HS-27A (cell line): Measurements from ENCODE around the gene P4HTM.

Experiments
- DNase-seq: peaks from one replicate; pipeline ENCODE4 v3.0.0-alpha.2; 2012; ENCODE audit warnings: low read depth, missing footprints

Gene P4HTM

DNA sequence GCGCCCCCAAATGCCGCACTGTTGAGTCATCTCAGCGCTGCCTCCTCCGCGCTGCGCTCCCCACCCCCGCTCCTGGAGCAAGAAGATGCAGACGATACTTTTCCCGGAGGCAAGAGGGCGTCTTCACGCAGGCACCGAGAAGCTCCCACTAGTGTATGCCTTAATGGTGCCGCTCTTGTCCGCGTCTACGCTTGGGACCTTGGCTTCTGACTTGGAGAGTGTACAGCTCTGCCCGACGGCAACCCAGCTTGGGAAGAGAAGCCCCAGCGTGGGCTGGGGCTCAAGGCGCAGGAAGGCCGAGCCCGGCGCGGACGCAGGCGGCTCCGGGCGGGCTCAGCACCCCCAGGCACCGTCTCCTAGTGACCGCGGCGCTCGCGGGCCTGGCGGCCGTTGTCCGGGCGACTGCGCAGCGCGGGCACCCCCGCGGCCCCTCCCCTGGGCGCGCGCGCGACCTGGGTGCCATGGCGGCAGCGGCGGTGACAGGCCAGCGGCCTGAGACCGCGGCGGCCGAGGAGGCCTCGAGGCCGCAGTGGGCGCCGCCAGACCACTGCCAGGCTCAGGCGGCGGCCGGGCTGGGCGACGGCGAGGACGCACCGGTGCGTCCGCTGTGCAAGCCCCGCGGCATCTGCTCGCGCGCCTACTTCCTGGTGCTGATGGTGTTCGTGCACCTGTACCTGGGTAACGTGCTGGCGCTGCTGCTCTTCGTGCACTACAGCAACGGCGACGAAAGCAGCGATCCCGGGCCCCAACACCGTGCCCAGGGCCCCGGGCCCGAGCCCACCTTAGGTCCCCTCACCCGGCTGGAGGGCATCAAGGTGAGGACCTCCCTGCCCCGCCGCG, at the start of gene P4HTM:
Gene P4HTM (plus strand): TSS at position 446 of the 840 bp plus-strand sequence. CDS start 16 bp downstream, at position 462.
- peak; percentile 96 for DNase-seq

DNA sequence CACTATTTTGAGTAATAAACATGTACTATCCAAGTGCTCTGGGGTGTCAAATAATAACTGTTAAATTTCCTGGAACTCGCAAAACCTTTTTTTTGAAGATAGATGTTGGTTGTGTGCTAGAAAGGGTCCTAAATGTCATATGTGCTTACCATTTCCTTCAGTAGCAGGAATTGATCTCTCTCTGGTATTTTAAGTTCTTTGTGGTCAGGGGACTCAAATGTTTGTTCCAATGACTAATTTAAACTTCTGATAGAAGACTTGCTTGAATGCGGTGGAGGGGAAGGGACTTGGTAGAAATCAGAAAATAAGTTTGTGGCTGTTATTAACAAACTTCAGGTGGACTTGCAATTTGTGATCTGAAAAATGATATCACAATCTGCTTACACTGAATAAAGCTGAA, 44.6 kb upstream of the P4HTM start:
- DNase-seq, result no peak

GRCh38 chr3:48945891-48946549, 44.0 kb upstream of the P4HTM start:
- no peak for DNase-seq

GRCh38 chr3:48949376-48949717, 40.7 kb upstream of the P4HTM start:
- DNase-seq, result no peak

DNA sequence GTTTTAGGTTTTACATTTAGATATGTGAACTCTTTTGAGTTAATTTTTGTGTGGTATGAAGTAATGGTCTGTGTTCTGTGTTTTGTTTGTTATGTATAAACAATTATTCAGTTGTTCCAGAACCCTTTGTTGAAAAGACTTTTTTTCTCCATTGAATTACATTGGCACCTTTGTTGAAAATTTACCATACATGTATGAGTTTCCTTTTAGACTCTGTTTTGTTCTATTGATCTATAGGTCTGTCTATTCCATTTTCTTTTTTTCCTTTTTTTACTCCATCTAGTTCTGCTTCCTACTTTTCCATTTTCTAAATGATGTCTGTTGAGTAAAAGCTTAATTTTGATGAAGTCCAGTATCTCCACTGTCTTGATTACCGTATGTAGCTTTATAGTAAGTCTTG, 40.0 kb upstream of the P4HTM start:
- no peak for DNase-seq

DNA sequence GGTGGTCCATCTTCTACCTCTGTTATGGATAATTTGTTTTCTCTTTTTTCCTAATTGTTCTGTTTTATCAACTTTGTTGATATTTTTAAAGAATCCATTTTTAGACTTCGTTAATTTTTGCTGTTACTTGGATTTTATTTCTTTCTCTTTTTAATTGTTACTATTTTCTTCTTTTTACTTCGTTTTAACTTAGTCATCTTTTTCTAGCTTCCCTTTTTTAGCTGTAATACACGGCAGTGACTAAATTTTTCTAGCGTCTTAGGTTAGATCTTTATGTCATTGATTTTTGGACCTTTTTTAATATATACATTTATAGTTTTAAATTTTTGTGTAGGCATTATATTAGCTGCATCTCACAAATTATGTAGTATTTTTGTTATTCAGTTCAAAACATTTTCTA, 38.3 kb upstream of the P4HTM start:
- DNase-seq, result no peak

DNA sequence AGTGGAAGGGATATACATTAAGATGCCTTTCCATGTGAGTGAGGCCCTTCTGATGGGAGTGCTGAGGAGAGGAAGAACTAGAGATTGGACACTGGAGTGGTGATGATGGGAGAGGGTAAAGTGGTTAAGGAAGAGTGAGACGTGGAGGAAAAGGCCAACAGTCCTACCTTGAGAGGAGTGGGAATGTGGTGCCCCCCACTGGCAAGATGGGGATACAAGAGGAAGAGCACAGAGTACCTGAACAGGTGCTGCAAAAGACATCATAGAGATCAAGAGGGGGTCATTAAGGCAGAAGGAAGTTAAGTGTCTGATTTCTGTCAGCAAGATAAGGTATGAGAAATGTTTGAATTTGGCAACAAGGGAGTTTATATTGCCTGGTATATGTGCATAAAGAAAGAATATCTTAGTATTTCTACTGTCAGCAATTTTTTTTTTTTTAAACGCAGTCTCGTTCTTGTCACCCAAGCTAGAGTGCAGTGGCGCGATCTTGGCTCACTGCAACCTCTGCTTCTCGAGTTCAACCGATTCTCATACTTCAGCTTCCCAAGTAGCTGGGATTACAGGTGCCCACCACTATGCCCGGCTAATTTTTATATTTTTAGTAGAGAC, 37.4 kb upstream of the P4HTM start:
- DNase-seq, result no peak

DNA sequence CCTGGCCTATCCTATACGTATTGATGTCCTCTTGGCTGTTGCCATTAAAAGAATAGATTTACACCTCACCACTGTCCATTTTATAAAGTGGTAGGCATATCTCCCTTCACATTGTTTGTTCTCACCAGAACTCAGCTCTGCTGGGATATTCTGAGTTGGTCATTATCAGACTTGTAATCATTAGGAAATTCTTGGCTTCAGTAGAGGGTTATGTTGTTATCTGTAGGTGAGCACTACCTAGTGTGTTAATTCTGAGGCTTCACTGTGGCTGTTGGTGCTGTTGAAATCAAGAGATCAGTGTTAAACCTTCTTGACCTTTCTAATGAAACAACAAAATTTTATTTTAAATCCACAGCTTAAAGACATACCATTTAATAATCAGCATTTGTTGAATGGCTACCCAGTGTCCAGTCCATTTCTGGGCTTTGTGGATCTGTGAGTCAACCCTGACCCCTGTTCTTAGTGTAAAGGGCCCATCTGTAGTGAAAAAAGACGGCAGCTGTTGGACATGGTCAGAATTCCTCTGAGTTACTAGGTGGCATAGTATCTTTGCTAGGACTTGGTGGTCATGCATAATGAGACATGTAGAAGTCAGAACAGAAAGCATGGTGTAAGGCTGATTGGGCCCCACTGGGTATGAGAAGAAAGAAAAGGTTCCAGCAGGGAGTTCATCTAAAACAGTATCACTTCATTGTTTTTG, 32.9 kb upstream of the P4HTM start:
- no peak for DNase-seq

DNA sequence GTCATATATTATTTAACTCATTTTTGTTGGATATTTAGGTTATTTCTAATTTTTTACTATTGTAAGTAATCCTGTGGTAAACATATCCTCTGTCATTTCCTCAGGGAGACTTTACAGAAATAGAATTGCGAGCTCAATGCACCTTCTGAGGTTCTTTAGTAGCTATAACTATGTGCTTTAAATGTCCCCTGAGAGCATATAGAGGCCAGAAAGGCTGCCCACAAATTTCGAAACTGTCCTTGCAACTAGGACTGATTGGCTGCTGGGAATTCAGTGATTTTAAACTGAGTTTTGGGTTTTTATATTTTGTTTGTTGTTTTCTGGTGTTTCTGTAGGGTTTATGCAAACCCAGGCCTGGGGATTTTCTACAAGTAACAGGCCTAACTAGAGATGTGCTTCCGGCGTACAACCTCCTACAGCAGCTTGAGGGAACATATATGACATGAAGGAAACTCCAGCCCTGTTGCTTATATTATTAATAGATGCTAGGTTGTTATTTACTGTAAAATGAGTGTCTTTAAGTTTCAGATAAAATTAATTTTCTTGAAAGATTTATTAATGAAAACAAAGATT, 29.1 kb upstream of the P4HTM start:
- DNase-seq, result no peak

DNA sequence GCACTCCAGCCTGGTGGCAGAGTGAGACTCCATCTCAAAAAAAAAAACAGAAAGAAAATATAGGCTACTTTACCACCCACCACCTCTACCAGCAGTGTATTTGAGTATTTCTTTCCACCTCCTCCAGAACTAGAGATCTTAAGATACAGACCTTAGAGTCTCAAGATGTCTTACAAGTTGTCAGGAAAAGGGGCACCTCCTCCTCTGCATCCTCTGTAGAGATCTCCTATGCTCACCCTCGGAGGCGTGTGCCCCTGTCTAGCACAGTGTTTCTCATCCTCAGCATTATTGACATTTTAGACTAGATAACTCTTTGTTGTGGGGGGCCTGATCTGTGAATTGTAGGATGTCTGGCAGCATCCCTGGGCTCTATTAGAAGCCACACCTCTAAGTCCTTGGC, 27.7 kb upstream of the P4HTM start:
- no peak for DNase-seq

DNA sequence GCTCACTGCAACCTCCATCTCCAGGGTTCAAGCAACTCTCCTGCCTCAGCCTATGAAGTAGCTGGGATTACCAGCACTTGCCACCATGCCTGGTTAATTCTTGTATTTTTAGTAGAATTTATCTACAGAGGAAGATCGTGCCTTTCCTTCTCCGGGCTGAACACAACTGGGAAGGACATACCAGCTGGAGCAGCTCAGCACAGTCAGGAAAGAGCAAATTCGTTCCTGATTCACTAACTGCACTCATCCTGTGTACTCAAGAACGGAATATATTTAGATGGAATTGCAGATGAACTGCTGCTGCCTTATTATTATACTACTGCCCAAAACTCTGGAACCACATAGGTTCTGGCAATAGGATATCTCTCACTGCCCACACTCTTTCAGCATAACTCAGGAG, 27.1 kb upstream of the P4HTM start:
- DNase-seq, result no peak

DNA sequence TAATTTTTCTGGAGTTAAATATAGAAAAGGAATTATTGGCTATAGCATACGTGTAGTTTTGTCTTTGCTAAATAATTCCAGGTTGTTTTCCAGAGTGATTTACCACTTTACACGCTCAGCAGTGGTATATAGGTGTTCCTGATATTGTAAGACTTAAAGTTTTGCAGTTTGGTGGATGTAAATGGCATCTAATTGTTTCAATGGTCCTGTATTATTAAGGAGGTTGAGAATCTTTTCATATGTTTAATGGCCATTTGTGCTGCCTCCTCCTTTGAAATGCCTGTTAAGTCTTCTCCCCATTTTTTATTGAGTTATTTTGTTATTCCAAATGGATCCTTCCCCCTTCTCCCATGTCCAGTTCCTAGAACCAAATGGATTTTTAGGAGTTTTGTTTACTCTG, 26.4 kb upstream of the P4HTM start:
- no peak for DNase-seq

- no peak for DNase-seq
These were observed 23.7 kb upstream of the P4HTM start for GRCh38 chr3:48966367-48966766.

GRCh38 chr3:48966876-48967361, 23.1 kb upstream of the P4HTM start:
- DNase-seq, result no peak

DNA sequence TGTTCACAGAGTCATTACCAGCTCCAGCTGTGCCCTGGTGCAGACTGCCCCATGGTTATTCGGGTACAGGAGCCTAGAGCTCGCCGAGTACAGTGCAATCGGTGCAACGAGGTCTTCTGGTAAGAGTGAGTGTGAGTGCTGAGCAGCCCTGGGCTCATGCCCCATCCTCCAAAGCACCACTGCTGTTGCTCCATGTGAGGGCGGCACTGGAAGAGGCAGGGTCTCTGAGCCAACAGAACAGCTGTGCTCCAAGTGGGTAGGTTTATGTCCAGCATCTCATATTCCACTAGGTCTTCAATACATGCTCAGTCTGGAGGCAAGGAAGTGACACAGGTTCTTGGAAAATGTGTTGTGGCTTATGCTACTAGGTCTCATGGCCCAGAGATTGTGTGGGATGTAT, 19.5 kb upstream of the P4HTM start:
- DNase-seq, result no peak

GRCh38 chr3:48974076-48974864, 15.8 kb upstream of the P4HTM start:
- no peak for DNase-seq

- no peak for DNase-seq
These were observed 10.6 kb upstream of the P4HTM start for GRCh38 chr3:48979451-48979850.

- DNase-seq, result no peak
These were observed 9.7 kb upstream of the P4HTM start for GRCh38 chr3:48980295-48980694.

DNA sequence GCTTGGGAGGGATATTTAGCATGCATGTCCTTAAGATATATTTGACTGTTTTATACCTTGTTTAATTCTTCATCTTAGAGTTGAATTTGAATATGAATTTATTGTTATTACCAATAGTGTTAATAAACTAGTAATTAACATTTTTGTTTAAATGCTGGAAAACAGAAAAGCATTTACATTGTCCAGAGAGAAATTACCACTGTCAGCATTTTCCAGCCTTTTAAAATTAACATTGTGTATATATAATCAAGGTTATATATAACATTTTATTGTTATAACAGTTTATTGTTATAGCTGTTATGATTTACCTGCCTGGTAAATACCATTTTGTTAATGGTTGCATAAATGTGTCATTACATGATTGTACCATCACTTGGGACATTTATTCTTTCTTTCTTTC, 8.0 kb upstream of the P4HTM start:
- no peak for DNase-seq

DNA sequence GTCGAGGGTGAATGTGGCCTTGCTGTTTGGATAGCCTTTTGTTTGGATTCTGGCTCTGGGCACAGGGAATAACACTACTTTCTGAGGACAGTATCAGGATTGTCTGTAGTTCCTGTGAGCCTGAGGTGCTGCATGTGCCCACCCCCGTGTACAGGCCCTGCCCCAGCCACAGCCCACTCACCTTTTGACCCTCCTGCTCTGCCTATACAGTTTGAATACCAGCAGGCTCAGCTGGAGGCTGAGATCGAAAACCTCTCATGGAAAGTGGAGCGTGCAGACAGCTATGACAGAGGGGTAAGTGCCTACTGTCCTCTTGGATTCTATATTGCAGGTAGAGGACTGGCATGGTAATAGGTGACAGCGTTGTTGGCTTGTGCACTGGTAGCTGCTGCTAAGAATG, 7.4 kb upstream of the P4HTM start:
- DNase-seq, result no peak

GRCh38 chr3:48983096-48983495, 6.9 kb upstream of the P4HTM start:
- DNase-seq, result no peak
